PC-3 (cell line): ENCODE results near the gene ANGPTL2. TPM values are rescaled to one million over a fixed set of nuclear protein-coding genes. Genes with fewer than 3 reads are reported as not detected.

Experiments
- ATAC-seq: fragments of 200-7000 bp; cut with Tn5 transposase; 2 replicates; pipeline ENCODE4 v1.9.1; 2020; ENCODE audit warnings: mild to moderate bottlenecking, moderate library complexity
- BruUV-seq: library from RNA; stranded (reverse); fragments of 400-500 nt; replicated peaks from 2 replicates; lab custom pipeline; 2021; lab: Mats Ljungman, UMichigan
- CTCF ChIA-PET: fragments of 300-600 bp; sonication (Branson Sonifier 250); formaldehyde crosslinking; loops from one replicate; lab custom pipeline; 2022; ENCODE audit warnings: antibody characterized with exemption; lab: Charles Lee
- POLR2A ChIA-PET: fragments of 300-600 bp; sonication (Branson Sonifier 250); formaldehyde crosslinking; loops from one replicate; lab custom pipeline; 2022; ENCODE audit warnings: antibody characterized with exemption; ENCODE audit not compliant: unreplicated experiment; lab: Charles Lee
- DNase-seq: peaks from one replicate; pipeline ENCODE4 v3.0.0-alpha.2; 2015
- H2AFZ ChIP-seq: fragments of 300-600 bp; sonication (generic); 2 replicates; pipeline ENCODE4 v1.6.0; 2016; ENCODE audit warnings: antibody characterized with exemption, low read length
- H3F3A ChIP-seq: fragments of 300-600 bp; sonication (generic); one replicate; pipeline ENCODE4 v1.6.0; 2017; ENCODE audit warnings: antibody characterized with exemption, low read length, control low read depth, mild to moderate bottlenecking; ENCODE audit not compliant: unreplicated experiment
- H3K27ac ChIP-seq: fragments of 300-600 bp; sonication (generic); 2 replicates; pipeline ENCODE4 v1.5.1; 2016; ENCODE audit warnings: mild to moderate bottlenecking, low read length
- H3K27me3 ChIP-seq: fragments of 300-600 bp; sonication (generic); 2 replicates; pipeline ENCODE4 v1.6.1; 2016; ENCODE audit warnings: low read length, mixed read lengths
- H3K36me3 ChIP-seq: fragments of 300-600 bp; sonication (generic); 2 replicates; pipeline ENCODE4 v1.6.1; 2016; ENCODE audit warnings: low read depth, mixed run types, low read length, mixed read lengths
- H3K4me1 ChIP-seq: fragments of 300-600 bp; sonication (generic); 2 replicates; pipeline ENCODE4 v1.5.1; 2016; ENCODE audit warnings: low read length; ENCODE audit not compliant: insufficient read depth
- H3K4me2 ChIP-seq: fragments of 300-600 bp; sonication (generic); 2 replicates; pipeline ENCODE4 v1.6.0; 2016; ENCODE audit warnings: low read length
- H3K4me3 ChIP-seq: fragments of 300-600 bp; sonication (generic); 2 replicates; pipeline ENCODE4 v1.5.1; 2016; ENCODE audit warnings: mild to moderate bottlenecking, low read length, mixed read lengths
- H3K79me2 ChIP-seq: fragments of 300-600 bp; sonication (generic); 2 replicates; pipeline ENCODE4 v1.6.1; 2017; ENCODE audit warnings: low read length, mixed read lengths
- H3K9ac ChIP-seq: fragments of 300-600 bp; sonication (generic); 2 replicates; pipeline ENCODE4 v1.6.0; 2016; ENCODE audit warnings: mild to moderate bottlenecking, low read length
- H3K9me2 ChIP-seq: fragments of 300-600 bp; sonication (generic); replicated peaks from 2 replicates; pipeline ENCODE4 v1.6.1; 2016; ENCODE audit warnings: mixed run types, low read length, mixed read lengths
- H3K9me3 ChIP-seq: fragments of 300-600 bp; sonication (generic); 2 replicates; pipeline ENCODE4 v1.6.1; 2016; ENCODE audit warnings: low read length, mixed read lengths
- H4K20me1 ChIP-seq: fragments of 300-600 bp; sonication (generic); 2 replicates; pipeline ENCODE4 v1.6.1; 2016; ENCODE audit warnings: low read length, mixed read lengths
- CTCF ChIP-seq: fragments of 300-600 bp; sonication (generic); conservative IDR thresholded peaks from 2 replicates; pipeline ENCODE4 v1.5.1; 2017; ENCODE audit warnings: antibody characterized with exemption, low read depth, mild to moderate bottlenecking, low read length
- EZH2 ChIP-seq: fragments of 300-600 bp; sonication (generic); IDR thresholded peaks from one replicate; pipeline ENCODE4 v1.6.1; 2017; ENCODE audit warnings: antibody characterized with exemption, mild to moderate bottlenecking, low read length; ENCODE audit not compliant: unreplicated experiment
- EZH2phosphoT487 ChIP-seq: fragments of 300-600 bp; sonication (generic); IDR thresholded peaks from 2 replicates; pipeline ENCODE4 v1.6.1; 2018; ENCODE audit warnings: mild to moderate bottlenecking, antibody characterized with exemption, low read length, borderline replicate concordance
- intact Hi-C: fragments of 100-400 bp; cut with micrococcal nuclease; formaldehyde crosslinking; loops from 2 replicates; pipeline ENCODE4 v1.9.0; 2023
- total RNA-seq: library from RNA; depleted of rRNA; stranded (reverse); fragments of >200 nt; gene quantifications from 2 replicates; pipeline ENCODE4 v1.2.3, GENCODE V29; 2014

ANGPTL2 gene
- total RNA-seq, 1 experiment from 2014 or later: 0.07 TPM

GRCh38 chr9:127099664-127100063 lies 22.8 kb downstream of the ANGPTL2 start:
- Histone ChIP-seq H3K79me2 (no peaks in the 10 kb centered on the region), H3K4me1 (no peaks in the 10 kb centered on the region), H3F3A (no peaks in the 10 kb centered on the region), H3K36me3 (no peaks in the 10 kb centered on the region), H3K4me3 (no peak overlapping the region), H4K20me1 (no peaks in the 10 kb centered on the region), H3K9me2 (no peaks in the 10 kb centered on the region), H3K9me3 (no peaks in the 10 kb centered on the region), H3K9ac (no peak overlapping the region), H2AFZ (no peak overlapping the region), H3K27me3 (no peaks in the 10 kb centered on the region), H3K4me2 (no peak overlapping the region), H3K27ac (no peak overlapping the region)
- POLR2A ChIA-PET: no interaction called here
- no peak for TF ChIP-seq CTCF
- no TSS peak for BruUV-seq
- DNase-seq (no peak), ATAC-seq (no peak)
- intact Hi-C loops: no loop called here
- CTCF ChIA-PET: no interaction called here

- Histone ChIP-seq H2AFZ (no peak overlapping the region), H3K27me3 (no peaks in the 10 kb centered on the region), H3K9me3 (no peaks in the 10 kb centered on the region), H3K4me1 (no peaks in the 10 kb centered on the region), H3K4me2 (no peak overlapping the region), H3K9me2 (no peaks in the 10 kb centered on the region), H3F3A (no peaks in the 10 kb centered on the region), H3K27ac (no peak overlapping the region), H3K9ac (no peak overlapping the region), H4K20me1 (no peaks in the 10 kb centered on the region), H3K36me3 (no peaks in the 10 kb centered on the region), H3K4me3 (no peak overlapping the region), H3K79me2 (no peaks in the 10 kb centered on the region)
- TF ChIP-seq EZH2: no peak
- TF ChIP-seq CTCF: no peak
- TF ChIP-seq EZH2phosphoT487: no peak
- ChIA-PET CTCF (no interaction called here), POLR2A (no interaction called here)
- BruUV-seq: no TSS peak
- intact Hi-C loops: no loop called here
- no peak for DNase-seq
- ATAC-seq: no peak
These were observed 23.4 kb downstream of the ANGPTL2 start for GRCh38 chr9:127098916-127099553.

GRCh38 chr9:127097683-127098082 lies 24.8 kb downstream of the ANGPTL2 start:
- Histone ChIP-seq H2AFZ (no peak overlapping the region), H3K79me2 (no peaks in the 10 kb centered on the region), H4K20me1 (no peaks in the 10 kb centered on the region), H3K4me3 (no peak overlapping the region), H3F3A (no peaks in the 10 kb centered on the region), H3K36me3 (no peaks in the 10 kb centered on the region), H3K9me2 (no peaks in the 10 kb centered on the region), H3K4me1 (no peaks in the 10 kb centered on the region), H3K4me2 (no peak overlapping the region), H3K9ac (no peak overlapping the region), H3K9me3 (no peaks in the 10 kb centered on the region), H3K27me3 (no peaks in the 10 kb centered on the region), H3K27ac (no peak overlapping the region)
- no TSS peak for BruUV-seq
- ChIA-PET CTCF (no interaction called here), POLR2A (no interaction called here)
- no peak for ATAC-seq
- no peak for TF ChIP-seq EZH2
- no peak for TF ChIP-seq EZH2phosphoT487
- no peak for TF ChIP-seq CTCF
- no peak for DNase-seq
- intact Hi-C loops: no loop called here
